ENCODE data around the gene AAR2. TPM values are rescaled to one million over a fixed set of nuclear protein-coding genes. Genes with fewer than 3 reads are reported as not detected.

Gene AAR2
- total and polyA plus RNA-seq, 7 donors = 13.4 to 29.6 (median 20.3) TPM

DNA sequence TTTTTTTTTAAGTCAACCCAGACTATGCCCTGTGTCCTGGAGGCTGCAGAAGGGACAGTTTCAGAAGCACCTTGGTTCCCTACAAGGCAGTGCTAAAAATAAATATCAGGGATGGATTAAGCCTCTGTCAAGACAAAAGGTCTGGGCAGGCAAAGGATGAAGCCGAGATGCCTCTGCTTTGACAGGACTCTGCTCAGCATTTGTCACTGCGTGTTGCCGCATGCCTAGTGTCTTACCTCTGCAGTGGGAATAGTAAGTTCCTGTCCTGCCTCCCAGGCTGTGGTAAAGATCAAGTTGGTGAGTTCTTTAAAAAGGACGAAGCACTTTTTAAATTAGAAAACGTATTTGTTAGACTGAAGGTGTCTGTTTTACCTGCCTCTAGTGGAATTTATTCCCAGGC is 15.1 kb downstream of the AAR2 start:
- Histone ChIP-seq H3K4me3 (no peak overlapping the region), H3K36me3 (ENCODE audit: insufficient read depth in 1 of 2, low read depth in 1 of 2) (peaks cover 5 to 82% of the 10 kb centered on the region in 2 donors), H3K27ac (no peak overlapping the region), H3K9me3 (no peaks in the 10 kb centered on the region), H3K4me1 (no peaks in the 10 kb centered on the region), H3K27me3 (ENCODE audit: insufficient read depth in 3 of 3, low read length in 2 of 3) (no peaks in the 10 kb centered on the region)
- intact Hi-C loops (cut with DNase I) = no loop called here
- TF ChIP-seq, protein P1, sequence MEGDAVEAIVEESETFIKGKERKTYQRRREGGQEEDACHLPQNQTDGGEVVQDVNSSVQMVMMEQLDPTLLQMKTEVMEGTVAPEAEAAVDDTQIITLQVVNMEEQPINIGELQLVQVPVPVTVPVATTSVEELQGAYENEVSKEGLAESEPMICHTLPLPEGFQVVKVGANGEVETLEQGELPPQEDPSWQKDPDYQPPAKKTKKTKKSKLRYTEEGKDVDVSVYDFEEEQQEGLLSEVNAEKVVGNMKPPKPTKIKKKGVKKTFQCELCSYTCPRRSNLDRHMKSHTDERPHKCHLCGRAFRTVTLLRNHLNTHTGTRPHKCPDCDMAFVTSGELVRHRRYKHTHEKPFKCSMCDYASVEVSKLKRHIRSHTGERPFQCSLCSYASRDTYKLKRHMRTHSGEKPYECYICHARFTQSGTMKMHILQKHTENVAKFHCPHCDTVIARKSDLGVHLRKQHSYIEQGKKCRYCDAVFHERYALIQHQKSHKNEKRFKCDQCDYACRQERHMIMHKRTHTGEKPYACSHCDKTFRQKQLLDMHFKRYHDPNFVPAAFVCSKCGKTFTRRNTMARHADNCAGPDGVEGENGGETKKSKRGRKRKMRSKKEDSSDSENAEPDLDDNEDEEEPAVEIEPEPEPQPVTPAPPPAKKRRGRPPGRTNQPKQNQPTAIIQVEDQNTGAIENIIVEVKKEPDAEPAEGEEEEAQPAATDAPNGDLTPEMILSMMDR (IDR thresholded peaks at IDR 0.05) = no peak
- 76 to 86% (median 86%) methylated on average over 5 of the region's 5 CpGs for WGBS, 3 donors
- ATAC-seq = peak; percentile 27 to 82 (median 55)
- no peak for DNase-seq

DNA sequence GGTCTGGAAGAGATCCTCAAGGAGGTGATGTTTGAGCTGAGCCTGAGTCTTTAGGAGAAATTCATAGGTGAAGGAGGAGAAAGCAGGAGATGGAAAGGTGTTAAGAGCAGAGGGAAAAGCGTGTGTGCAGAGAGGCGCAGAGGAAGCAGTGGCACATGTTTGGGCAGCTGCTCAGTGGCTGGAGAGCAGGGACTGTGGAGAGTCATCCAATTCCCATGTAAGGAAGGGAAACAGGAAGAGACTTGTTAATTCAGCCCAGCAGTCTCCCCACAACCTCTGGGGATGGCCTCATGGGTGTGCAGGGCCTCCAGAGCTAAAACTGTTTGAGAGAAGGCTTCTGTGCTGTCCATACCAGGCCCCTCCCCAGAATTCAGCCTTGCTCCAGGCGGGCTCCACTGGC is 16.2 kb downstream of the AAR2 start:
- intact Hi-C loops (cut with DNase I) = no loop called here
- DNase-seq (no peak), ATAC-seq (no peak)
- Histone ChIP-seq H3K4me3 (no peak overlapping the region), H3K36me3 (ENCODE audit: insufficient read depth in 1 of 2, low read depth in 1 of 2) (peaks cover 3 to 82% of the 10 kb centered on the region in 2 donors), H3K9me3 (no peaks in the 10 kb centered on the region), H3K27ac (no peak overlapping the region), H3K27me3 (ENCODE audit: insufficient read depth in 3 of 3, low read length in 2 of 3) (no peaks in the 10 kb centered on the region), H3K4me1 (no peaks in the 10 kb centered on the region)
- WGBS, 3 donors = 92 to 97% (median 92%) methylated on average over 3 of the region's 3 CpGs
- TF ChIP-seq, protein P1 (IDR thresholded peaks at IDR 0.05) = no peak

DNA sequence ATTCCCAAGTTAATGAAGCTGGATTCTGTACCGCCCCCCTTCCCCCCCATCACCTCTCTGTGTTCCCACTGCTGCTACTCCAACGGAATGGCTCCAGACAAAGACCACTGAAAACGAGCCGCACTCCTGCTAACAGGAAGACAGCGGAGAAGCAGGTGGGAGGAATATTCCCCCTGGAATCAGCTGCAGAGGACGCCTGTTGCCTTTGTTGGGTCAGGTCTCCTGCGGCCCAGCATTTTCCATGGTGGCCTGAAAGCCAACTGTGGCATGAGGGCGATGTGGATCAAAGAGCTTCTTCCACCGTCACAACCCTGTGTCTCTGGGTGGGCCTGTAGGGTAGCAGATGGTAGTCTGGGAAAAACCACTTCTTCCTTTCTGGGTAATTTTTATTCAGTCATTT is 16.8 kb downstream of the AAR2 start:
- Histone ChIP-seq H3K4me1 (no peaks in the 10 kb centered on the region), H3K9me3 (no peaks in the 10 kb centered on the region), H3K36me3 (ENCODE audit: insufficient read depth in 1 of 2, low read depth in 1 of 2) (peaks cover under 1 to 79% of the 10 kb centered on the region in 2 donors), H3K27me3 (ENCODE audit: insufficient read depth in 3 of 3, low read length in 2 of 3) (no peaks in the 10 kb centered on the region), H3K4me3 (no peak overlapping the region), H3K27ac (no peak overlapping the region)
- WGBS, 3 donors = 86 to 90% (median 87%) methylated on average over 9 of the region's 9 CpGs
- no peak for DNase-seq
- no peak for ATAC-seq
- intact Hi-C loops (cut with DNase I) = no loop called here
- TF ChIP-seq, protein P1 (IDR thresholded peaks at IDR 0.05) = no peak

DNA sequence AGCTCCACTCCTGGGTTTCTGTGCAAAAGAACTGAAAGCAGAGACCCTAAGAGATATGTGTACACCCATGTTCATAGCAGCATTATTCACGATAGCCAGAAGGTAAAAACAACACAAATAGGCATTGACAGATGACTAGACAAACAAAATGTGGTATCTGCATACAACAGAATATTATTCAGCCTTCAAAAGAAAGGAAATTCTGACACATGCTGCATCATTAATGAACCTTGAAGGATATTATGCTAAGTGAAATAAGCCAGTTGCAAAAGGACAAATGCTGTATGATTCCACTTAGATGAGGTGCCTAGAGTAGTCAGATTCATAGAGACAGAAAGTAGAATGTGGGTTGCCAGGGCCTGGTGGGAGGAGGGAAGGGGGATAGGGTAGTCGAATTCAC is 17.8 kb downstream of the AAR2 start:
- peaks cover 0 to 68% of the 10 kb centered on the region in 2 donors for H3K36me3 ChIP-seq (ENCODE audit: insufficient read depth in 1 of 2, low read depth in 1 of 2)
- ATAC-seq (no peak), DNase-seq (no peak)
- H3K27ac ChIP-seq = no peak overlapping the region
- no peak overlapping the region for H3K4me3 ChIP-seq
- TF ChIP-seq, protein P1 (IDR thresholded peaks at IDR 0.05) = no peak
- intact Hi-C loops (cut with DNase I) = no loop called here
- no peaks in the 10 kb centered on the region for H3K4me1 ChIP-seq
- no peaks in the 10 kb centered on the region for H3K9me3 ChIP-seq
- 62 to 70% (median 62%) methylated on average over 2 of the region's 2 CpGs for WGBS, 3 donors
- no peaks in the 10 kb centered on the region for H3K27me3 ChIP-seq (ENCODE audit: insufficient read depth in 3 of 3, low read length in 2 of 3)

DNA sequence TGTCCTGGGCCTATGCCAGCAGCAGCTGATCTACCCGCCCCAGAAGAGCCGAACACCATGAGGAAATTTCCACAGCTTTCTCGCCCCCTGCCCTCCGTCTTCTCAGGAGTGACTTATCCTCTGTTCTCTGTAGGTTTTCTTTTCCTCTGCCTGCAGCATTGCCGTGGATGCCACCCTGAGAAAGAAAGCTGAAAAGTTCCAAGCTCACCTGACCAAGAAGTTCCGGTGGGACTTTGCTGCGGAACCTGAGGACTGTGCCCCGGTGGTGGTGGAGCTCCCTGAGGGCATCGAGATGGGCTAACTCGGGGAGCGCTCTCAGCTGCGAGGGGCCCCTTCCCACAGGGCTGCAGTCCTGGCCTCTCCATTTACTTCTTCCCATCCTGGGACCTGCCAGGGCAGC is 19.2 kb downstream of the AAR2 start:
- no peak for DNase-seq
- TF ChIP-seq, protein P1 (IDR thresholded peaks at IDR 0.05) = no peak
- WGBS, 3 donors = 79 to 87% (median 85%) methylated on average over 12 of the region's 12 CpGs

More for the DNA sequence above, 19.2 kb downstream of the AAR2 start:
- H3K9me3 ChIP-seq = no peaks in the 10 kb centered on the region
- intact Hi-C loops (cut with DNase I) = no loop called here
- no peak for ATAC-seq
- H3K36me3 ChIP-seq (ENCODE audit: insufficient read depth in 1 of 2, low read depth in 1 of 2) = peaks cover 0 to 59% of the 10 kb centered on the region in 2 donors
- H3K4me3 ChIP-seq = no peak overlapping the region
- no peaks in the 10 kb centered on the region for H3K4me1 ChIP-seq
- no peak overlapping the region for H3K27ac ChIP-seq
- no peaks in the 10 kb centered on the region for H3K27me3 ChIP-seq (ENCODE audit: insufficient read depth in 3 of 3, low read length in 2 of 3)
